ENCODE results near the gene MIS12.

MIS12 gene

DNA sequence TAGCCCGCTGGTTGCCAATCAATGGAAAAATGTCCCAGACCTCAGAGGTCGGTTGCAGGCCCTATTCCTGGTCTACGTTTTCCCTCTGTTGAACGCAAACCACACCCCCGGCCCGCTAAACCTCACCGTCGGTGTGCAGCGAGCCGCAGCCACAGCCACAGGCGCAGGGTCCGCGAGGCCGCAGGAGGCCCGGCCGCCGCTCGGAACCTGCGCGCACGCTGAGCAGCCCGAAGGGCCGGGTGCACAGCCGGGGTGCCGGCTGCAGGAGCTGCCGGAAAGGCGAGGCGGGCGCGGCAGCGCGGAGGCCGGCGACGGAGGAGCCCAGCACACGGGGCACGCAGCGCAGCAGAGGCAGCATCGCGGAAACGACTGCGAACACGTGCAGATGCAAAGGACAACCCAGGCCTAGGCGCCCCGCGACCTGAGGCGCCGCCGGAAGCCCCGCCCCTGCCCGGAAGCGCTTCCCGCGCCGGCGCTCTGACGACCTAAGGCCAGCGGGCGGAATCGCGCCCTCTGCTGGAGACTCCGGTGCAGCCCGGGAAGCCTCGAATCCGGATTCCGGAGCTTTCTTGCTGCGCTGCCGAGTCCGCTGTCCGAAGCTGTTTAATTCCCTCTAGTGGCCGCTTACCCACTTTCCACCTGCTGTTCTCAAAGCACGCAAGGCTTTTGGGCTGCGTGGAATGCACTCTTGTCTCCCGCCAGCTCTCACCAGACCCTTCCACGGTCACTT lies 47.5 kb upstream of the MIS12 start, which contains the start of gene C1QBP:
TSS of gene C1QBP (minus strand) at position 440 of the 730 bp plus-strand sequence. CDS start at position 358, 82 bp downstream.
- peak; percentile 74 to 80 for DNase-seq (ENCODE audit: low read depth in 1 of 2, low spot score in 1 of 2)
- Histone ChIP-seq H3K27me3 (ENCODE audit: insufficient read depth, poor library complexity, severe bottlenecking) (no peaks in the 10 kb centered on the region), H3K4me3 (replicated peaks; ENCODE audit: insufficient read depth, low read length) (peak within 1 kb of the TSS; percentile 64), H3K27ac (replicated peaks) (peak within 1 kb of the TSS; percentile 61)
- TF ChIP-seq, protein P1, sequence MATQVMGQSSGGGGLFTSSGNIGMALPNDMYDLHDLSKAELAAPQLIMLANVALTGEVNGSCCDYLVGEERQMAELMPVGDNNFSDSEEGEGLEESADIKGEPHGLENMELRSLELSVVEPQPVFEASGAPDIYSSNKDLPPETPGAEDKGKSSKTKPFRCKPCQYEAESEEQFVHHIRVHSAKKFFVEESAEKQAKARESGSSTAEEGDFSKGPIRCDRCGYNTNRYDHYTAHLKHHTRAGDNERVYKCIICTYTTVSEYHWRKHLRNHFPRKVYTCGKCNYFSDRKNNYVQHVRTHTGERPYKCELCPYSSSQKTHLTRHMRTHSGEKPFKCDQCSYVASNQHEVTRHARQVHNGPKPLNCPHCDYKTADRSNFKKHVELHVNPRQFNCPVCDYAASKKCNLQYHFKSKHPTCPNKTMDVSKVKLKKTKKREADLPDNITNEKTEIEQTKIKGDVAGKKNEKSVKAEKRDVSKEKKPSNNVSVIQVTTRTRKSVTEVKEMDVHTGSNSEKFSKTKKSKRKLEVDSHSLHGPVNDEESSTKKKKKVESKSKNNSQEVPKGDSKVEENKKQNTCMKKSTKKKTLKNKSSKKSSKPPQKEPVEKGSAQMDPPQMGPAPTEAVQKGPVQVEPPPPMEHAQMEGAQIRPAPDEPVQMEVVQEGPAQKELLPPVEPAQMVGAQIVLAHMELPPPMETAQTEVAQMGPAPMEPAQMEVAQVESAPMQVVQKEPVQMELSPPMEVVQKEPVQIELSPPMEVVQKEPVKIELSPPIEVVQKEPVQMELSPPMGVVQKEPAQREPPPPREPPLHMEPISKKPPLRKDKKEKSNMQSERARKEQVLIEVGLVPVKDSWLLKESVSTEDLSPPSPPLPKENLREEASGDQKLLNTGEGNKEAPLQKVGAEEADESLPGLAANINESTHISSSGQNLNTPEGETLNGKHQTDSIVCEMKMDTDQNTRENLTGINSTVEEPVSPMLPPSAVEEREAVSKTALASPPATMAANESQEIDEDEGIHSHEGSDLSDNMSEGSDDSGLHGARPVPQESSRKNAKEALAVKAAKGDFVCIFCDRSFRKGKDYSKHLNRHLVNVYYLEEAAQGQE (IDR thresholded peaks at IDR 0.05; ENCODE audit: insufficient replicate concordance, low read depth): no peak
- TF ChIP-seq SPI1 (IDR thresholded peaks at IDR 0.05; ENCODE audit: borderline replicate concordance, low read depth) (no peak), GABPA (IDR thresholded peaks at IDR 0.05; ENCODE audit: low read depth) (peak; percentile 70), POLR2AphosphoS5 (IDR thresholded peaks at IDR 0.05; ENCODE audit: low read depth) (no peak)
- TF ChIP-seq, protein P2, sequence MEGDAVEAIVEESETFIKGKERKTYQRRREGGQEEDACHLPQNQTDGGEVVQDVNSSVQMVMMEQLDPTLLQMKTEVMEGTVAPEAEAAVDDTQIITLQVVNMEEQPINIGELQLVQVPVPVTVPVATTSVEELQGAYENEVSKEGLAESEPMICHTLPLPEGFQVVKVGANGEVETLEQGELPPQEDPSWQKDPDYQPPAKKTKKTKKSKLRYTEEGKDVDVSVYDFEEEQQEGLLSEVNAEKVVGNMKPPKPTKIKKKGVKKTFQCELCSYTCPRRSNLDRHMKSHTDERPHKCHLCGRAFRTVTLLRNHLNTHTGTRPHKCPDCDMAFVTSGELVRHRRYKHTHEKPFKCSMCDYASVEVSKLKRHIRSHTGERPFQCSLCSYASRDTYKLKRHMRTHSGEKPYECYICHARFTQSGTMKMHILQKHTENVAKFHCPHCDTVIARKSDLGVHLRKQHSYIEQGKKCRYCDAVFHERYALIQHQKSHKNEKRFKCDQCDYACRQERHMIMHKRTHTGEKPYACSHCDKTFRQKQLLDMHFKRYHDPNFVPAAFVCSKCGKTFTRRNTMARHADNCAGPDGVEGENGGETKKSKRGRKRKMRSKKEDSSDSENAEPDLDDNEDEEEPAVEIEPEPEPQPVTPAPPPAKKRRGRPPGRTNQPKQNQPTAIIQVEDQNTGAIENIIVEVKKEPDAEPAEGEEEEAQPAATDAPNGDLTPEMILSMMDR (IDR thresholded peaks at IDR 0.05; ENCODE audit: insufficient read depth, low read length): peak; percentile 52

DNA sequence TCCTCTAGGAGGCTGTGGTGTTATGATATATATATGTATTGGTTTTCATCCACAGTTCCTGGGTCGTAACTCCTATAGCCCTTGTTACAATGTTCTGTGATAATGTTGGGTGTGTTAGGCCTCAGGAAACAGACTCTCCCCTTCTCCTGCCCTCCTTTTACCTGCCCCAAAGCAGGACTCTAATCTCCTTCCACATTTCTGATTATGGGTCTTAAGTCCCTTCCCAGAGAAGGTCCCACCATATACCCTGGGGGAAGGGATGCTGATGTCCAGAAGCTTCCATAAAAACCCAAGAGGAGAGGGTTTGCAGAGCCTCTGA lies 47.0 kb upstream of the MIS12 start:
- DNase-seq (ENCODE audit: low read depth in 1 of 2, low spot score in 1 of 2): no peak
- H3K4me3 ChIP-seq (replicated peaks; ENCODE audit: insufficient read depth, low read length): no peak overlapping the region
- H3K27me3 ChIP-seq (ENCODE audit: insufficient read depth, poor library complexity, severe bottlenecking): no peaks in the 10 kb centered on the region
- peak overlapping the region; percentile 61 for H3K27ac ChIP-seq (replicated peaks)
- no peak for TF ChIP-seq POLR2AphosphoS5 (IDR thresholded peaks at IDR 0.05; ENCODE audit: low read depth)
- TF ChIP-seq, protein P1 (IDR thresholded peaks at IDR 0.05; ENCODE audit: insufficient replicate concordance, low read depth): no peak
- TF ChIP-seq, protein P2 (IDR thresholded peaks at IDR 0.05; ENCODE audit: insufficient read depth, low read length): no peak
- no peak for TF ChIP-seq GABPA (IDR thresholded peaks at IDR 0.05; ENCODE audit: low read depth)
- no peak for TF ChIP-seq SPI1 (IDR thresholded peaks at IDR 0.05; ENCODE audit: borderline replicate concordance, low read depth)

DNA sequence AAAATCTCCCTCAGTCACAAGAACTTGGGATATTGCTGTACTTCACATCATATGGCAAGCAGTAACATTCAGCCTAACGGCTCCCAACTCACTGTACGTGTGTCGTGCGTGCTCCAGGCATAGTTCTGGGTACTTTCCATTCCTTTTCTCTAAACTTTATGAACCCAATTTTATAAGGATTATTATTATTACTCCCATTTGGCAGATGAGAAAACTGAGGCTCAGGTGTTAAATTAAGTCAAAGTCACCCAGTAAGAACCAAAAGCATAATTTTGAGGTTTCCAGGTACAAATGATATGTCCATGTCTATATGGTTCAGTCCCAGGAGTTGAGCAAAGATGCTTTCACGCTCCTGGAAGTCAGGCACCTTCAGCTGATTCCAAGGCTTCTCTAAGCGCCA lies 42.6 kb upstream of the MIS12 start:
- Histone ChIP-seq H3K27ac (replicated peaks) (no peak overlapping the region), H3K4me3 (replicated peaks; ENCODE audit: insufficient read depth, low read length) (no peak overlapping the region), H3K27me3 (ENCODE audit: insufficient read depth, poor library complexity, severe bottlenecking) (no peaks in the 10 kb centered on the region)
- TF ChIP-seq SPI1 (IDR thresholded peaks at IDR 0.05; ENCODE audit: borderline replicate concordance, low read depth): no peak
- no peak for DNase-seq (ENCODE audit: low read depth in 1 of 2, low spot score in 1 of 2)

DNA sequence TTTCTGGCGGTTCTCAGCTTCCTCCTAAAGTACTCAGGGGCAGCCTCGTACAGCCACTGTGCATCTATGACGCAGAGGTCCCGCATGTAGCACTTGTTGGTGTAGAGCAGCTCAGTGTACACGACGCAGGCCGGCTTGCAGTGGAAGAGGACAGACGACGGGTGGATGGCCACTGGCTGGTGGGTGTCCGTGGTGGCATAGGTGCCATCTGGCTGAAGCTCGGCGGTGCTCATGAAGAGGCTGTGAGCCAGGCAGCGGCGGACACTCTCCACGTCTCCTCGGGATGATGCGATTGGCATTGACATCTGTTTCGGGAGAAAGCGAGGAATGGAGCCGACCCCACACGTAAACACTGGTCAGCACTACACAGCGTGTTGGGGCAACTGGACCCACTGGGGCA lies 42.2 kb upstream of the MIS12 start:
- no peak overlapping the region for H3K4me3 ChIP-seq (replicated peaks; ENCODE audit: insufficient read depth, low read length)
- no peak for DNase-seq (ENCODE audit: low read depth in 1 of 2, low spot score in 1 of 2)
- H3K27ac ChIP-seq (replicated peaks): no peak overlapping the region
- TF ChIP-seq, protein P1 (IDR thresholded peaks at IDR 0.05; ENCODE audit: insufficient replicate concordance, low read depth): no peak
- TF ChIP-seq, protein P2 (IDR thresholded peaks at IDR 0.05; ENCODE audit: insufficient read depth, low read length): no peak
- TF ChIP-seq SPI1 (IDR thresholded peaks at IDR 0.05; ENCODE audit: borderline replicate concordance, low read depth): no peak
- no peak for TF ChIP-seq POLR2AphosphoS5 (IDR thresholded peaks at IDR 0.05; ENCODE audit: low read depth)
- no peak for TF ChIP-seq GABPA (IDR thresholded peaks at IDR 0.05; ENCODE audit: low read depth)
- no peaks in the 10 kb centered on the region for H3K27me3 ChIP-seq (ENCODE audit: insufficient read depth, poor library complexity, severe bottlenecking)

All from HL-60 (cell line).